ENCODE data around the gene DCLK2.
A peak's percentile ranks its signal among the peaks of the same experiment; 100 is the strongest.

The DCLK2 gene

GRCh38 chr4:150078041-150078578, at the start of gene DCLK2:
Gene DCLK2, plus strand, starts transcription at chr4:150078445. Its CDS starts 583 bp downstream, at chr4:150079028.
- peak; percentile 90 for DNase-seq

GRCh38 chr4:150032541-150032940, 45.7 kb upstream of the DCLK2 start:
- no peak for DNase-seq

GRCh38 chr4:150033081-150033480, 45.2 kb upstream of the DCLK2 start:
- DNase-seq, result no peak

GRCh38 chr4:150033901-150034300, 44.3 kb upstream of the DCLK2 start:
- DNase-seq, result no peak

- no peak for DNase-seq
These were observed 40.9 kb upstream of the DCLK2 start for GRCh38 chr4:150037251-150037856.

GRCh38 chr4:150038335-150039076, 39.7 kb upstream of the DCLK2 start:
- no peak for DNase-seq

- no peak for DNase-seq
These were observed 38.7 kb upstream of the DCLK2 start for GRCh38 chr4:150039274-150040127.

GRCh38 chr4:150044517-150044916, 33.7 kb upstream of the DCLK2 start:
- no peak for DNase-seq

- no peak for DNase-seq
These were observed 32.8 kb upstream of the DCLK2 start for GRCh38 chr4:150045410-150045809.

GRCh38 chr4:150046728-150047217, 31.5 kb upstream of the DCLK2 start:
- DNase-seq, result no peak

- peak; percentile 23 for DNase-seq
These were observed 30.7 kb upstream of the DCLK2 start for GRCh38 chr4:150047546-150047945.

GRCh38 chr4:150049682-150050081, 28.6 kb upstream of the DCLK2 start:
- DNase-seq, result no peak

GRCh38 chr4:150050566-150050965, 27.7 kb upstream of the DCLK2 start:
- DNase-seq, result no peak

GRCh38 chr4:150051111-150051510, 27.1 kb upstream of the DCLK2 start:
- no peak for DNase-seq

GRCh38 chr4:150055467-150055866, 22.8 kb upstream of the DCLK2 start:
- no peak for DNase-seq

- no peak for DNase-seq
These were observed 21.7 kb upstream of the DCLK2 start for GRCh38 chr4:150056569-150056968.

- no peak for DNase-seq
These were observed 17.0 kb upstream of the DCLK2 start for GRCh38 chr4:150061086-150061776.

- DNase-seq, result no peak
These were observed 15.1 kb upstream of the DCLK2 start for GRCh38 chr4:150063128-150063527.

- DNase-seq, result no peak
These were observed 12.5 kb upstream of the DCLK2 start for GRCh38 chr4:150065740-150066139.

- no peak for DNase-seq
These were observed 10.4 kb upstream of the DCLK2 start for GRCh38 chr4:150067859-150068258.

- DNase-seq, result no peak
These were observed 9.8 kb upstream of the DCLK2 start for GRCh38 chr4:150068300-150068960.

GRCh38 chr4:150069353-150069752, 8.9 kb upstream of the DCLK2 start:
- no peak for DNase-seq

All from retina (tissue), 1 donor.